HEK293T (cell line): ENCODE data around the gene RPS27L.

ENCODE experiments used
- ARNT ChIP-seq: fragments of 450-650 bp; IDR thresholded peaks from 2 replicates; pipeline ENCODE4 v1.6.1; 2017; ENCODE audit warnings: mild to moderate bottlenecking
- BHLHE40 ChIP-seq: fragments of 450-650 bp; IDR thresholded peaks from 2 replicates; pipeline ENCODE4 v1.6.1; 2016; ENCODE audit warnings: mild to moderate bottlenecking, moderate library complexity, borderline replicate concordance
- CTBP1 ChIP-seq: fragments of 450-650 bp; IDR thresholded peaks from 2 replicates; pipeline ENCODE4 v1.6.1; 2016; ENCODE audit warnings: borderline replicate concordance
- ELF4 ChIP-seq: fragments of 450-650 bp; IDR thresholded peaks from 2 replicates; pipeline ENCODE4 v1.6.1; 2017; ENCODE audit warnings: antibody characterized with exemption
- HDGF ChIP-seq: fragments of 450-650 bp; IDR thresholded peaks from 2 replicates; pipeline ENCODE4 v1.6.1; 2017; ENCODE audit warnings: antibody characterized with exemption, borderline replicate concordance
- LEF1 ChIP-seq: fragments of 450-650 bp; IDR thresholded peaks from 2 replicates; pipeline ENCODE4 v1.6.1; 2017; ENCODE audit warnings: mild to moderate bottlenecking, borderline replicate concordance
- NFRKB ChIP-seq: fragments of 450-650 bp; IDR thresholded peaks from 2 replicates; pipeline ENCODE4 v1.6.1; 2016; ENCODE audit warnings: mild to moderate bottlenecking, moderate library complexity
- PKNOX1 ChIP-seq: fragments of 450-650 bp; IDR thresholded peaks from 2 replicates; pipeline ENCODE4 v1.6.1; 2016
- TARDBP ChIP-seq: fragments of 450-650 bp; IDR thresholded peaks from 2 replicates; pipeline ENCODE4 v1.6.1; 2016

- no peak for TF ChIP-seq ARNT
- TF ChIP-seq BHLHE40: no peak
- TF ChIP-seq NFRKB: no peak
- TF ChIP-seq LEF1: no peak
- no peak for TF ChIP-seq PKNOX1
- TF ChIP-seq ELF4: peak; percentile 86
- 0 out of 2 replicates have a peak, but pooled peaks have one; percentile 50 for TF ChIP-seq TARDBP
- no peak for TF ChIP-seq HDGF
- TF ChIP-seq CTBP1: no peak
Measured at GRCh38 chr15:63157118-63157843, at the start of gene RPS27L.
